Measurements from ENCODE around the gene GRPEL1.

The GRPEL1 gene

DNA sequence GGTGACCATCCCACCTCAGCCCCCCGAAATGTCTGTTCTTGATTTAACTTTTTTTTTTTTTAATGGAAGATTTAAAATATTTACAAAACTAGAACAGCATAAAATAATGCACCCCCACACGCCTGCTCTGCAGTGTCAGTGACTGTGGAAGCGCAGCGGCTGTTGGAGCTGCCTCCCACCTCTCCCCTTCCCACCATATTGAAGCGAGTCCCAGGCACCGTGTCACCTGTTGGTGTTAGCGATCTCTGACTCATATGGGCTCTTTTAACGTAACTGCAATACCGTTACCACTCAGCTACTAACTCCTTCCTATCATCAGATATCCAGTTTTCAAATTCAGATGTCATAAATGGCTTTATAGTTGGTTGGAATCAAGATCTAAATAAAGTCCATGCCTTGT, 41.8 kb downstream of the GRPEL1 start:
- DNase-seq (ENCODE audit: extremely low read depth, low read depth): no peak
- TF ChIP-seq, protein P1, sequence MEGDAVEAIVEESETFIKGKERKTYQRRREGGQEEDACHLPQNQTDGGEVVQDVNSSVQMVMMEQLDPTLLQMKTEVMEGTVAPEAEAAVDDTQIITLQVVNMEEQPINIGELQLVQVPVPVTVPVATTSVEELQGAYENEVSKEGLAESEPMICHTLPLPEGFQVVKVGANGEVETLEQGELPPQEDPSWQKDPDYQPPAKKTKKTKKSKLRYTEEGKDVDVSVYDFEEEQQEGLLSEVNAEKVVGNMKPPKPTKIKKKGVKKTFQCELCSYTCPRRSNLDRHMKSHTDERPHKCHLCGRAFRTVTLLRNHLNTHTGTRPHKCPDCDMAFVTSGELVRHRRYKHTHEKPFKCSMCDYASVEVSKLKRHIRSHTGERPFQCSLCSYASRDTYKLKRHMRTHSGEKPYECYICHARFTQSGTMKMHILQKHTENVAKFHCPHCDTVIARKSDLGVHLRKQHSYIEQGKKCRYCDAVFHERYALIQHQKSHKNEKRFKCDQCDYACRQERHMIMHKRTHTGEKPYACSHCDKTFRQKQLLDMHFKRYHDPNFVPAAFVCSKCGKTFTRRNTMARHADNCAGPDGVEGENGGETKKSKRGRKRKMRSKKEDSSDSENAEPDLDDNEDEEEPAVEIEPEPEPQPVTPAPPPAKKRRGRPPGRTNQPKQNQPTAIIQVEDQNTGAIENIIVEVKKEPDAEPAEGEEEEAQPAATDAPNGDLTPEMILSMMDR (IDR thresholded peaks at IDR 0.05; ENCODE audit: low read depth, low read length, missing control alignments): no peak
- no peak overlapping the region for H3K4me3 ChIP-seq (replicated peaks; ENCODE audit: low read depth, low read length)

DNA sequence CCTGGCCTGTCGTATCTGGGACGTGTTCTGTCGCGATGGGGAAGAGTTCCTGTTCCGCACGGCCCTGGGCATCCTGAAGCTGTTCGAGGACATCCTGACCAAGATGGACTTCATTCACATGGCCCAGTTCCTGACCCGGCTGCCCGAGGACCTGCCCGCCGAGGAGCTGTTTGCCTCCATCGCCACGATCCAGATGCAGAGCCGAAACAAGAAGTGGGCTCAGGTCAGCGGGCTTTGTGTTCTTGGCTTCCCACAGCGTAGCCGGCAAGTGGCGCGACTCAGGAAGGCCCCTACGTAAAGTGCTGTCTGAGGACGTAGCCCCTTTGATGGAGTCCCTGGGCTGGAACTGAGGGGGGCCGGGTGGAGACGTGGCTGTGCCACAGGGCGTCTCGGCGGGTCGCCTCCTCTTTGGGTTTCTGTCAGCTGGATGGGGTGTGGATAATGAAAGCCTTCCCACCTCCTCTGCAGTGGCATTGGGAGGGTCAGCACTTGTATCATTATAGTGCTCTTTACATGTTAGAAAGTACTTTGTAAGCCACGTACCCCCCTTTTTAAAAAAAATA, 42.7 kb downstream of the GRPEL1 start:
- H3K4me3 ChIP-seq (replicated peaks; ENCODE audit: low read depth, low read length): no peak overlapping the region
- no peak for DNase-seq (ENCODE audit: extremely low read depth, low read depth)
- TF ChIP-seq, protein P1 (IDR thresholded peaks at IDR 0.05; ENCODE audit: low read depth, low read length, missing control alignments): no peak

DNA sequence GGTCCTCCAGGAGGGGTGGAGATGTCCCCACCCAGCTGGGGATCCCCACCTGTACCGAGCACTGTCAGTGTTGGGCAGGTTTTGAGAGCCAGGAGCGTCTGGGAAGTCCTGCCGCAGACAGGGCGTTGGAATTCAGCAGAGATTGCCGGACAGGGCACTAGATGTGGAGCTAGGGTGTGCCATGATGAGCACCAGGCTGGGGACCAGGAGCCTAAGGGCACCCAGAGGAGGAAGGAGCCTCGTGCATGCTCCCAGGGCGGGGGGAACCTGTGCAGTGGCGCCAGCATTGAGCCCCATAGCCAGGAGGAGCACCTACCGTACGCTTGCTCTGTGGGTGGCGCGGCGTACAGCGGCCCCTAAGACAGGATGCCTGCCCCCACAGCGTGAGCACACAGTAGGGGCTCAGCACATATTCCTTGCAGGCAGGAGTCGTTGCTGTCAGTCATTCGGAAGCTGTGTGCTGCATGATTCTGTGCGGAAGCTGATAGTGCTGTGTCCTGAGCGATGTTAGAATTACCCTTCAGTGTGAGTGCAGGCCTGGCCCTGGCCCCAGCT, 43.5 kb downstream of the GRPEL1 start:
- TF ChIP-seq, protein P1 (IDR thresholded peaks at IDR 0.05; ENCODE audit: low read depth, low read length, missing control alignments): no peak
- no peak overlapping the region for H3K4me3 ChIP-seq (replicated peaks; ENCODE audit: low read depth, low read length)
- DNase-seq (ENCODE audit: extremely low read depth, low read depth): no peak

DNA sequence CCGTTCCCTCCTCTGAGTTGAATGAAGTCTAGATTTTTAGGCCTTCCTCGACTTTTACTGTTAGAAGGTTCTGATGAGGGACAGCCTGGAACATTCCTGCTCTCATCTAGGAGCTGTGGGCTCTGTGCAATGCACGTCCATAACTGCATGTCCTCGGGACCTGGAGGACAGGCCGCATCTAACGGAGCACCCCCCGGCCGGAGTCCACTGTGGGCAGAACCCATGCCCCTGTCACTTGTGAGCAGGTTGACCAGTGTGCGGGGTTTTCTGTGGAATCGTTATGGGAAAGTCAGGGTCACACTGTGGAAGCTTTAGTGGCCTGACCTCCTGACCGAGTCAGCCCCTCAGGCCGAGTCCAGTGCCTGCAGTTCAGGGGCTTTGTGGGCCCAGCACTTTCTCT, 44.0 kb downstream of the GRPEL1 start:
- H3K4me3 ChIP-seq (replicated peaks; ENCODE audit: low read depth, low read length): no peak overlapping the region
- TF ChIP-seq, protein P1 (IDR thresholded peaks at IDR 0.05; ENCODE audit: low read depth, low read length, missing control alignments): no peak
- no peak for DNase-seq (ENCODE audit: extremely low read depth, low read depth)

DNA sequence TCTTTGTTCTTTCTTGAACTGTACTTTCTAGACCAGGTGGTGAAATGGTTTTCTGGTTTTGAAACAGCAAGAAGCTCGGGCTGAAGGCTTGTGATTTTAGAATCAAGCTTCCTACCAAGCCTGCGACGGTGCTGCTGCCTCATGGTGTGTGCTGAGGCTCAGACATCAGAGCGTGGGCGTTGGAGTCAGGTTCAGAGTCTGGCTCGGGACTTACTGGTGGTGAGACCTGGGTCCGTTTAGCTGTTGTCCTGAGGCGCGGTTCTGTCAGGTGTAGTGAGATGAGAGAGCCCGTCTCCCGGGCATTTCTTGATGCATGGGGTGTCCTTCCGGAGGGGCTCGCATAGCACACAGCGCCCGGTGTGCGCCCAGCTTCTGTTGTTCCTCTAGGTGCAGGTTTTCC, 44.4 kb downstream of the GRPEL1 start:
- DNase-seq (ENCODE audit: extremely low read depth, low read depth): no peak
- TF ChIP-seq, protein P1 (IDR thresholded peaks at IDR 0.05; ENCODE audit: low read depth, low read length, missing control alignments): no peak
- H3K4me3 ChIP-seq (replicated peaks; ENCODE audit: low read depth, low read length): no peak overlapping the region

DNA sequence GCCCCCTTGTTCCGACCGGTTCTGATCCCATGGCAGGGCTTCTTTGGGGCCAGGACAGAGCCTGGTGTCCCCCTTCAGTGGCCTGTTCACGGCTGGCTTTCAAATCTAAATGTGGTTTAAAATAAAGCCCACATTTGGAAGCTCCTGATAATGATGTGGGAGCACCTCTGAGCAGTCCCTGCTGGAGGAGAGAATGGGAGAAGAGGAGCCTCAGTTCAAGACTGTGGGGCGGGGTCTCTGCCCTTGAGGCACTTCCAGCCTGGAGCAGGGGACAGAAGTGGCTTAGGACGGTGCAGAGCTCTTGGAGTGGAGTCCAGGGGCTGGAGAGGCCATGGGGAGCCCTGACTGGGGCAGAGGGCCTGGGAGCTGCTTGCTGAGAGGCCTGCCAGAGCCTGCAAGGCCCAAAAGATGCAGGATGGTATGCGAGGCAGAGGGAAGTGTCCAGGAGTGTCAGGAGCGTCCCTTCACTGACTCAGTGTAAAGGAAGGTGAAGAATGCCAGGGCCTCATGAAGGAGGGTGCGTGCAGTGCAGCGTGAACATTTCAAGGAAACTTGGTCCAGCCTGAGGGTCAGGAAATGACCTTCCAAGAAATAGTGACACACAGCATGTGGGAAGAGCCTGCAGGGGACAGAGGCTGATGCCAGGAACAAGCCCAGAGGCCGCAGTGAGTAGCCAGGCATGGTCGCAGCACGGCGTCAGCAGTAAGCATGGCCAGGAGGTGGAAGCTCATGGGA, 45.8 kb downstream of the GRPEL1 start:
- TF ChIP-seq, protein P1 (IDR thresholded peaks at IDR 0.05; ENCODE audit: low read depth, low read length, missing control alignments): no peak
- peak; percentile 33 for DNase-seq (ENCODE audit: extremely low read depth, low read depth)

More for the DNA sequence above, 45.8 kb downstream of the GRPEL1 start:
- H3K4me3 ChIP-seq (replicated peaks; ENCODE audit: low read depth, low read length): no peak overlapping the region
